Transverse colon (tissue), 4 donors: ENCODE results near the gene KCNH2. TPM values are rescaled to one million over a fixed set of nuclear protein-coding genes. Genes with fewer than 3 reads are reported as not detected.

Experiments used
- DNase-seq: peaks from one replicate; pipeline ENCODE4 v3.0.0-alpha.2; 2019
- H3K27ac ChIP-seq, 4 donors: fragments of 200-600 bp; sonication (generic); 2 replicates each; pipeline ENCODE4 v1.5.1; 2016 to 2018; ENCODE audit warnings: inconsistent platforms in 4 of 4
- H3K27me3 ChIP-seq: fragments of 200-600 bp; sonication (generic); 2 replicates; pipeline ENCODE4 v1.5.1; 2017; ENCODE audit warnings: inconsistent platforms
- H3K36me3 ChIP-seq, 4 donors: fragments of 200-600 bp; sonication (generic); 2 replicates each; pipeline ENCODE4 v1.5.1; 2017 to 2019; ENCODE audit warnings: inconsistent platforms in 4 of 4
- H3K4me1 ChIP-seq, 4 donors: fragments of 200-600 bp; sonication (generic); 2 replicates each; pipeline ENCODE4 v1.5.1; 2017 to 2020; ENCODE audit warnings: inconsistent platforms in 4 of 4
- H3K4me3 ChIP-seq, 4 donors: fragments of 200-600 bp; sonication (generic); 1 replicate in 1 of 4; 2 replicates in 3 of 4; pipeline versions ENCODE4 v1.5.1 to v1.6.1; 2017 to 2019; ENCODE audit warnings: inconsistent platforms in 4 of 4
- H3K9me3 ChIP-seq, 2 donors: fragments of 200-600 bp; sonication (generic); 2 replicates each; pipeline ENCODE4 v1.5.1; 2017 to 2019; ENCODE audit warnings: inconsistent platforms in 2 of 2
- CTCF ChIP-seq, 5 experiments: fragments of 200-600 bp in 3 of 5; fragments of 450-650 bp in 2 of 5; sonication (generic) in 3 of 5; IDR thresholded peaks; 1 replicate in 2 of 5; 2 replicates in 3 of 5; pipeline ENCODE4 v1.5.1; 2016 to 2017; ENCODE audit warnings: antibody characterized with exemption in 5 of 5, inconsistent platforms in 3 of 5, mild to moderate bottlenecking in 2 of 5, moderate library complexity in 1 of 5
- EP300 ChIP-seq: sonication (generic); formaldehyde crosslinking; IDR thresholded peaks from one replicate; pipeline ENCODE4 v1.6.1; 2017; ENCODE audit warnings: antibody characterized with exemption, low read depth
- POLR2A ChIP-seq: fragments of 450-650 bp; IDR thresholded peaks from one replicate; pipeline ENCODE4 v1.6.1; 2016; ENCODE audit warnings: antibody characterized with exemption, mild to moderate bottlenecking, moderate library complexity
- POLR2AphosphoS5 ChIP-seq, 3 donors: sonication (generic); formaldehyde crosslinking; IDR thresholded peaks; one replicate each; pipeline ENCODE4 v1.6.1; 2016; ENCODE audit warnings: antibody characterized with exemption in 3 of 3
- WGBS, 2 donors: methylation state at CpG; one replicate each; pipeline ENCODE4 v1.1.5; 2018; ENCODE audit warnings: low coverage in 1 of 2; 5-methylcytosine and 5-hydroxymethylcytosine counted together
- in situ Hi-C, 4 donors: fragments of 200-750 bp; cut with MboI; loops; one replicate each; pipeline versions ENCODE4 v1.15.0 to v1.15.1; 2017; ENCODE audit warnings: low sequenced_read_pairs in 3 of 4, low pct_ligation_motif_present in 1 of 4, low pct_unique_long_range_greater_than_20kb in 1 of 4
- intact Hi-C: fragments of 100-400 bp; cut with DNase I; formaldehyde crosslinking; loops from one replicate; pipeline ENCODE4 v1.15.1; 2023; ENCODE audit warnings: low total_unique reads
- total RNA-seq, 4 donors: library from RNA; depleted of rRNA; stranded (reverse); fragments of >200 nt; gene quantifications; one replicate each; pipeline ENCODE4 v1.1.0, GENCODE V29; 2016

Gene KCNH2
- total RNA-seq, 4 donors from 2014 or later, result 9.5 to 39.0 (median 19.3) TPM

- no peak for DNase-seq
- intact Hi-C loops, result loop anchor here (2.0 kb wide), 1 partner anchor 27 kb away; no protein-coding TSS in a partner anchor
- TF ChIP-seq CTCF (IDR thresholded peaks at IDR 0.05) (no peak), EP300 (no peak), POLR2A (no peak), POLR2AphosphoS5 (IDR thresholded peaks at IDR 0.05) (no peak)
- in situ Hi-C loops, result no loop called here
- Histone ChIP-seq H3K9me3 (no peaks in the 10 kb centered on the region), H3K4me1 (peaks cover 12 to 41% (median 28%) of the 10 kb centered on the region in 4 donors), H3K27ac (peak overlapping the region; percentile 70 to 94 (median 76)), H3K27me3 (peaks cover 15% of the 10 kb centered on the region), H3K4me3 (no peak overlapping the region), H3K36me3 (no peaks in the 10 kb centered on the region)
- 72 to 100% methylated on average over 1 to 15 of the region's 17 CpGs for WGBS, 2 donors
These were observed 16.4 kb downstream of the KCNH2 start for GRCh38 chr7:150961510-150962289.

DNA sequence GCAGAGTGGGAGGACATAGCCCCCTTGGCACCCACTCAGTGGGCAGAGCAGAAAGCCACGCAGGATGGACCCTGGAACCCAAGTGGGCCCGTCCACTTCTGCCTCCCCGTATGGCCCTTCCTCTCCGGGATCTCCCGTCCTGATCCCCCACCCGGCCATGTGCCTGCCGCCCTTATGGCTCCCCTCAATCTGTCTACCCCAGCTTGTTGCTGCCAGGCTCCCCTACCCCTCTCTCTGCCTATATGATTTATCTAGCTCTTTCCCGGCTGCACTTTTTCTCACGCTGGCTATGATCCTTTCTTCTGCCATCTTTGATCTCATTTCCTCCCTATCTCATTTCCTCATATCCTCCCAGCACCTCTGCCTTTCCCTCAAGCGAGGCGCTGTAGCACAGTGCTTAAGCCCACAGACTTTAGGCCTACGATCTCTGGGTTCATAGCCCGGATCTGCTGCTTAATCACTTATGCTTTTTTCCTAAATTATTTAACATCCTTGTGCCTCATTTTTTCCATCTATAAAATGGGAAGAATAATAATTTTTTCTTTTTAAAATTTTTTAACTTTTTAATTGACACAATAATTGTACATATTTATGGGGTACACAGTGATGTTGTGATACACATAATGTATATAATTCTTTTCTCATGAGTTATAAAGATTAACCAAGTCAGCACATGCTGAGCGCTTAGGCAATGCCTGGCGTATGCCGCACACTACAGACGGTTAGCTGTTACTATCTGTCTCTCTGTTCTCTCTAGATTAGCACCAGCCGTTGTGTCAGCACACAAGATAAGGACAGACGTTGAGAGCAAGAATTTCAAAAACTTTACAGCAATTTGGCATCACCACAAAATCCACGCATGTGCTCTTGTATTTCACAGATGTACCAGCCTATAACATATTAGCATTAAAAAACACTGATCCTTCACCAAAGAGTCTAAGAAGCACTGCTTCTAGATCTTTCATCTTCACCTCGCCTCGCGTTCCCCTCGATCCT lies 18.1 kb downstream of the KCNH2 start:
- intact Hi-C loops (no loop called here), in situ Hi-C loops (no loop called here)
- Histone ChIP-seq H3K4me1 (peaks cover 11 to 45% (median 31%) of the 10 kb centered on the region in 4 donors), H3K27ac (peak overlapping the region; percentile 33 to 94 (median 76)), H3K9me3 (no peaks in the 10 kb centered on the region), H3K27me3 (peaks cover 15% of the 10 kb centered on the region), H3K36me3 (no peaks in the 10 kb centered on the region), H3K4me3 (no peak overlapping the region)
- DNase-seq, result no peak
- no peak for TF ChIP-seq POLR2A
- no peak for TF ChIP-seq EP300
- no peak for TF ChIP-seq POLR2AphosphoS5 (IDR thresholded peaks at IDR 0.05)
- TF ChIP-seq CTCF (IDR thresholded peaks at IDR 0.05), result no peak
- 63 to 76% methylated on average over 11 to 24 of the region's 24 CpGs for WGBS, 2 donors

DNA sequence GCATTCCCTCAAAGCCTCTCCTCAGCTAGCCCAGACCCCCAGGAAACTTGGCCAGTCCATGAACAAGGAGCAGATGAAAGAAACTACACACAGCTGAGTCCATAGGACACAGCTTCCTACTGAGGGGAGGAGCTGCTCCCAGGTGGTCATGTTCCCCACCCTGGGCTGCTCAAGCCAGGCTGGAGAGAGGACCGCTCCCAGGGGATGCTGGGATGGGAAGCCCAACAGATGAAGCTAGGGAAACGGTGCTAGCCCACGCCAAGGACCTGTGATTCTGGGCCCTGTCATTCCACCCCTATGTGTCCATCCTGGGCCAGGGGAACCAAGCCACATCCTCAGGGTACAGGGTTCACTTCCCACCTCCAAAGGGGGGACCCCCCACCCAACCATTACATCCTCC lies 19.0 kb downstream of the KCNH2 start:
- H3K9me3 ChIP-seq, result no peaks in the 10 kb centered on the region
- TF ChIP-seq EP300 (no peak), CTCF (IDR thresholded peaks at IDR 0.05) (no peak), POLR2A (no peak), POLR2AphosphoS5 (IDR thresholded peaks at IDR 0.05) (no peak)
- H3K27me3 ChIP-seq, result peaks cover 15% of the 10 kb centered on the region
- no peak for DNase-seq
- peak overlapping the region in 1 of 4 donors; percentile 8 for H3K27ac ChIP-seq
- in situ Hi-C loops, result no loop called here
- intact Hi-C loops, result no loop called here
- H3K4me3 ChIP-seq, result no peak overlapping the region
- H3K4me1 ChIP-seq, result peaks cover 11 to 45% (median 27%) of the 10 kb centered on the region in 4 donors
- 67% methylated on average over 2 of the region's 3 CpGs; no CpG with 5 or more reads in 1 of the 2 donors for WGBS, 2 donors
- H3K36me3 ChIP-seq, result no peaks in the 10 kb centered on the region

GRCh38 chr7:150958597-150958996 lies 19.5 kb downstream of the KCNH2 start:
- Histone ChIP-seq H3K4me1 (peaks cover 11 to 44% (median 24%) of the 10 kb centered on the region in 4 donors), H3K27me3 (peaks cover 15% of the 10 kb centered on the region), H3K9me3 (no peaks in the 10 kb centered on the region), H3K4me3 (no peak overlapping the region), H3K36me3 (no peaks in the 10 kb centered on the region), H3K27ac (peak overlapping the region in 2 of 4 donors; percentile 15 to 81)
- no peak for DNase-seq
- 60 to 64% methylated on average over 1 to 13 of the region's 13 CpGs for WGBS, 2 donors
- TF ChIP-seq POLR2AphosphoS5 (IDR thresholded peaks at IDR 0.05) (no peak), POLR2A (no peak), EP300 (no peak), CTCF (IDR thresholded peaks at IDR 0.05) (no peak)
- in situ Hi-C loops (no loop called here), intact Hi-C loops (no loop called here)
